BJ (cell line): ENCODE measurements around the gene DGCR6L. TPM values are rescaled to one million over a fixed set of nuclear protein-coding genes. Genes with fewer than 3 reads are reported as not detected.
"Not testable (repeated sequence)": the region's sequence is repeated elsewhere in the genome, so short reads cannot be mapped to it uniquely, and the experiment has no call there.

ENCODE experiments used
- CTCF ChIA-PET: fragments of 350-600 bp; formaldehyde crosslinking; extraction: SDS; loops from one replicate; lab custom pipeline; 2021; ENCODE audit warnings: antibody characterized with exemption, inconsistent platforms; lab: Yijun Ruan, JAX
- POLR2A ChIA-PET: fragments of 300-600 bp; sonication (Branson Sonifier 250); formaldehyde crosslinking; extraction: SDS; loops from one replicate; lab custom pipeline; 2021; ENCODE audit warnings: antibody characterized with exemption; lab: Charles Lee
- DNase-seq: peaks from one replicate; pipeline ENCODE4 v3.0.0-alpha.2; 2011; ENCODE audit warnings: low read depth
- H3K27me3 ChIP-seq: 2 replicates; pipeline ENCODE4 v1.6.0; 2011; ENCODE audit warnings: low read length; ENCODE audit not compliant: control insufficient read depth, insufficient read depth
- H3K36me3 ChIP-seq: 2 replicates; pipeline ENCODE4 v1.5.1; 2011; ENCODE audit warnings: low read length; ENCODE audit not compliant: control insufficient read depth, insufficient read depth
- H3K4me3 ChIP-seq: 2 replicates; pipeline ENCODE4 v1.5.1; 2011; ENCODE audit warnings: low read depth, mild to moderate bottlenecking, control low read depth, low read length
- CTCF ChIP-seq: IDR thresholded peaks from 2 replicates; pipeline ENCODE4 v1.5.1; 2011; ENCODE audit warnings: low read depth, mild to moderate bottlenecking, control low read depth, inconsistent platforms, low read length, moderate library complexity; ENCODE audit not compliant: insufficient read depth
- polyA plus RNA-seq: library from polyadenylated mRNA; depleted of rRNA; stranded (reverse); fragments of >200 nt; gene quantifications from 2 replicates; pipeline ENCODE4 v1.2.3, GENCODE V29; 2011

Gene DGCR6L
- polyA plus RNA-seq, 1 experiment, result 65.8 TPM

GRCh38 chr22:20305894-20306645, 13.8 kb downstream of the DGCR6L start:
- peaks cover 2% of the 10 kb centered on the region; the same call in 1 of the 2 replicates for H3K27me3 ChIP-seq
- H3K36me3 ChIP-seq, result no peaks in the 10 kb centered on the region
- H3K4me3 ChIP-seq, result no peak overlapping the region
- DNase-seq, result no peak
- ChIA-PET POLR2A (no interaction called here), CTCF (interaction anchor here (1.5 to 1.8 kb wide), 2 partner anchors 11 to 149 kb away, joined by 3 to 6 read pairs; no protein-coding TSS in a partner anchor)
- no peak for TF ChIP-seq CTCF

- DNase-seq, H3K36me3 ChIP-seq, H3K4me3 ChIP-seq, POLR2A ChIA-PET, H3K27me3 ChIP-seq: not testable (repeated sequence)
- CTCF ChIA-PET, result interaction anchor here (0.9 to 1.8 kb wide), 3 partner anchors 8 to 148 kb away, joined by 3 to 6 read pairs (median 3); no protein-coding TSS in a partner anchor
Measured at GRCh38 chr22:20305230-20305893, 14.5 kb downstream of the DGCR6L start.

GRCh38 chr22:20304646-20305045, 15.2 kb downstream of the DGCR6L start:
- POLR2A ChIA-PET, result no interaction called here
- no peak for TF ChIP-seq CTCF
- CTCF ChIA-PET, result interaction anchor here (0.9 kb wide), 1 partner anchor 9 kb away, joined by 3 read pairs; no protein-coding TSS in a partner anchor
- Histone ChIP-seq H3K4me3 (no peak overlapping the region), H3K36me3 (no peaks in the 10 kb centered on the region), H3K27me3 (peaks cover 4% of the 10 kb centered on the region; the same call in 1 of the 2 replicates)
- DNase-seq, result no peak

- POLR2A ChIA-PET, H3K36me3 ChIP-seq, CTCF ChIA-PET: not testable (repeated sequence)
Measured at GRCh38 chr22:20303229-20303534, 16.7 kb downstream of the DGCR6L start.

GRCh38 chr22:20302438-20303228, 17.2 kb downstream of the DGCR6L start:
- H3K36me3 ChIP-seq, result no peaks in the 10 kb centered on the region
- ChIA-PET CTCF (no interaction called here), POLR2A (no interaction called here)
- H3K27me3 ChIP-seq, result peaks cover 5% of the 10 kb centered on the region; the same call in 1 of the 2 replicates
- TF ChIP-seq CTCF, result no peak
- H3K4me3 ChIP-seq, result no peak overlapping the region
- no peak for DNase-seq

More at GRCh38 chr22:20303229-20303534, 16.7 kb downstream of the DGCR6L start:
- H3K27me3 ChIP-seq, H3K4me3 ChIP-seq, DNase-seq: not testable (repeated sequence)

GRCh38 chr22:20299746-20300136, 20.1 kb downstream of the DGCR6L start:
- H3K36me3 ChIP-seq, result no peaks in the 10 kb centered on the region
- CTCF ChIA-PET, result no interaction called here
- H3K4me3 ChIP-seq, result peak overlapping the region; percentile 51
- TF ChIP-seq CTCF, result no peak
- H3K27me3 ChIP-seq, result peaks cover 7% of the 10 kb centered on the region; the same call in 1 of the 2 replicates
- POLR2A ChIA-PET, result no interaction called here
- DNase-seq, result no peak
